ENCODE data around the gene FILIP1. TPM values are rescaled to one million over a fixed set of nuclear protein-coding genes. Genes with fewer than 3 reads are reported as not detected.

The FILIP1 gene
- polyA plus RNA-seq, 3 donors, result not detected

DNA sequence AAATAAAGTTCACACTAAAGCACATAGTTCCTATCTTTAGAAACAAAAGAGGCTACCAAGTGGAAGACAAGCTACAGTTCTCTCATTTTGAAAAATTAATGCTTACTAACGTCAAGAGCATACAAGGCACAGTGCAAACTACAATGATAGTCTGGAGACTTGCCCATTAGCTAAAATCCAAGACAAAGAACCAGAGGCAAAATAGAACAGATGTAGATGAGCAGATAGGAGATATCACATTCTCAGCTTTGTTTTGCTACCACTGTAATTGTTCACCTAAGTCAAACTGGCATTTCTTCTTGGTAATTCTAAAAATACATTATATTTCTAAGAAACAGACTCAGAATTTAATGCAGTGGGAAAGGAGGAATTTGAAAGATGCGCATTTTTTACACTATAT lies 214.2 kb downstream of the FILIP1 start:
- H3K27ac ChIP-seq (ENCODE audit: low read depth in 1 of 2, low read length in 2 of 2), result peak overlapping the region in 1 of 2 donors; percentile 25
- Mint-ChIP-seq H3K27me3 (ENCODE audit: low read depth in 3 of 3) (peaks cover 0 to 2% (median 0%) of the 10 kb centered on the region in 3 donors), H3K4me3 (no peak overlapping the region), H3K27ac (peak overlapping the region in 1 of 7 donors; percentile 46), H3K36me3 (peaks cover 6% of the 10 kb centered on the region in 2 donors), H3K4me1 (peaks cover 66% of the 10 kb centered on the region), H3K9me3 (no peaks in the 10 kb centered on the region)
- no peak for DNase-seq
- no peak overlapping the region for H3K4me3 ChIP-seq (replicated peaks in 1 of 3; ENCODE audit: low read depth in 2 of 3, low read length in 3 of 3)
- H3K27me3 ChIP-seq (ENCODE audit: control insufficient read depth in 2 of 2, insufficient read depth in 2 of 2, low read length in 2 of 2), result no peaks in the 10 kb centered on the region
- H3K36me3 ChIP-seq (replicated peaks in 1 of 2; ENCODE audit: control insufficient read depth in 1 of 2, insufficient read depth in 2 of 2, low read length in 2 of 2), result peaks cover 0 to 9% of the 10 kb centered on the region in 2 donors
- no peak overlapping the region for H2AFZ ChIP-seq (ENCODE audit: insufficient read depth, low read depth, low read length, poor library complexity, severe bottlenecking)
- peaks cover 37 to 58% of the 10 kb centered on the region in 2 donors for H3K4me1 ChIP-seq (ENCODE audit: control insufficient read depth in 1 of 2, insufficient read depth in 2 of 2, low read length in 2 of 2)
- no peaks in the 10 kb centered on the region for H3K9me3 ChIP-seq (replicated peaks in 1 of 2; ENCODE audit: control insufficient read depth in 1 of 2, insufficient read depth in 1 of 2, low read length in 2 of 2)
- no peak overlapping the region for H3K9ac ChIP-seq (ENCODE audit: insufficient read depth, low read length, poor library complexity, severe bottlenecking)
- TF ChIP-seq, protein P1, sequence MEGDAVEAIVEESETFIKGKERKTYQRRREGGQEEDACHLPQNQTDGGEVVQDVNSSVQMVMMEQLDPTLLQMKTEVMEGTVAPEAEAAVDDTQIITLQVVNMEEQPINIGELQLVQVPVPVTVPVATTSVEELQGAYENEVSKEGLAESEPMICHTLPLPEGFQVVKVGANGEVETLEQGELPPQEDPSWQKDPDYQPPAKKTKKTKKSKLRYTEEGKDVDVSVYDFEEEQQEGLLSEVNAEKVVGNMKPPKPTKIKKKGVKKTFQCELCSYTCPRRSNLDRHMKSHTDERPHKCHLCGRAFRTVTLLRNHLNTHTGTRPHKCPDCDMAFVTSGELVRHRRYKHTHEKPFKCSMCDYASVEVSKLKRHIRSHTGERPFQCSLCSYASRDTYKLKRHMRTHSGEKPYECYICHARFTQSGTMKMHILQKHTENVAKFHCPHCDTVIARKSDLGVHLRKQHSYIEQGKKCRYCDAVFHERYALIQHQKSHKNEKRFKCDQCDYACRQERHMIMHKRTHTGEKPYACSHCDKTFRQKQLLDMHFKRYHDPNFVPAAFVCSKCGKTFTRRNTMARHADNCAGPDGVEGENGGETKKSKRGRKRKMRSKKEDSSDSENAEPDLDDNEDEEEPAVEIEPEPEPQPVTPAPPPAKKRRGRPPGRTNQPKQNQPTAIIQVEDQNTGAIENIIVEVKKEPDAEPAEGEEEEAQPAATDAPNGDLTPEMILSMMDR (IDR thresholded peaks at IDR 0.05), result no peak
- peaks cover 62% of the 10 kb centered on the region for H4K20me1 ChIP-seq (ENCODE audit: insufficient read depth, low read length)
- H3K4me2 ChIP-seq (replicated peaks; ENCODE audit: extremely low read depth, low read length, poor library complexity, severe bottlenecking), result no peak overlapping the region
- peaks cover 100% of the 10 kb centered on the region for H3K79me2 ChIP-seq (ENCODE audit: insufficient read depth, low read length)
- intact Hi-C loops (cut with micrococcal nuclease), result no loop called here
- WGBS (ENCODE audit: insufficient coverage), result no CpG with 5 or more reads among the region's 2 CpGs

GRCh38 chr6:75278474-75279077 lies 215.0 kb downstream of the FILIP1 start:
- peaks cover 100% of the 10 kb centered on the region for H3K79me2 ChIP-seq (ENCODE audit: insufficient read depth, low read length)
- peak overlapping the region in 1 of 2 donors; percentile 47 for H3K27ac ChIP-seq (ENCODE audit: low read depth in 1 of 2, low read length in 2 of 2)
- H2AFZ ChIP-seq (ENCODE audit: insufficient read depth, low read depth, low read length, poor library complexity, severe bottlenecking), result no peak overlapping the region
- no peak overlapping the region for H3K4me3 ChIP-seq (replicated peaks in 1 of 3; ENCODE audit: low read depth in 2 of 3, low read length in 3 of 3)
- no peaks in the 10 kb centered on the region for H3K27me3 ChIP-seq (ENCODE audit: control insufficient read depth in 2 of 2, insufficient read depth in 2 of 2, low read length in 2 of 2)
- Mint-ChIP-seq H3K27me3 (ENCODE audit: low read depth in 3 of 3) (peaks cover 0 to 2% (median 0%) of the 10 kb centered on the region in 3 donors), H3K9me3 (no peaks in the 10 kb centered on the region), H3K27ac (peak overlapping the region in 5 of 7 donors; percentile 2 to 64 (median 51)), H3K4me1 (peaks cover 75% of the 10 kb centered on the region), H3K4me3 (no peak overlapping the region), H3K36me3 (peaks cover 6% of the 10 kb centered on the region in 2 donors)
- peak in 2 of 3 donors; percentile 14 to 26 for DNase-seq
- H4K20me1 ChIP-seq (ENCODE audit: insufficient read depth, low read length), result peaks cover 61% of the 10 kb centered on the region
- H3K9ac ChIP-seq (ENCODE audit: insufficient read depth, low read length, poor library complexity, severe bottlenecking), result no peak overlapping the region
- H3K9me3 ChIP-seq (replicated peaks in 1 of 2; ENCODE audit: control insufficient read depth in 1 of 2, insufficient read depth in 1 of 2, low read length in 2 of 2), result no peaks in the 10 kb centered on the region
- H3K4me2 ChIP-seq (replicated peaks; ENCODE audit: extremely low read depth, low read length, poor library complexity, severe bottlenecking), result peak overlapping the region; percentile 1
- peaks cover 0 to 9% of the 10 kb centered on the region in 2 donors for H3K36me3 ChIP-seq (replicated peaks in 1 of 2; ENCODE audit: control insufficient read depth in 1 of 2, insufficient read depth in 2 of 2, low read length in 2 of 2)
- WGBS (ENCODE audit: insufficient coverage), result 5% methylated on average over 2 of the region's 4 CpGs
- peaks cover 42 to 62% of the 10 kb centered on the region in 2 donors for H3K4me1 ChIP-seq (ENCODE audit: control insufficient read depth in 1 of 2, insufficient read depth in 2 of 2, low read length in 2 of 2)
- intact Hi-C loops (cut with micrococcal nuclease), result no loop called here
- TF ChIP-seq, protein P1 (IDR thresholded peaks at IDR 0.05), result no peak
